Thoracic aorta (tissue), 2 donors: ENCODE data around the gene MARS2. TPM values are rescaled to one million over a fixed set of nuclear protein-coding genes. Genes with fewer than 3 reads are reported as not detected.

Experiments
- ATAC-seq: fragments of 150-250 bp; one replicate; pipeline ENCODE4 v1.8.0; 2017; ENCODE audit warnings: low read depth; ENCODE audit not compliant: insufficient number of reproducible peaks, low FRiP score
- DNase-seq: peaks from one replicate; pipeline ENCODE4 v3.0.0-alpha.2; 2020; ENCODE audit warnings: low spot score
- H3K27ac ChIP-seq, 2 donors: fragments of 200-600 bp; sonication (generic); 1 replicate in 1 of 2; 2 replicates in 1 of 2; pipeline ENCODE4 v1.5.1; 2016; ENCODE audit warnings: mild to moderate bottlenecking in 2 of 2, moderate library complexity in 2 of 2
- H3K27me3 ChIP-seq: fragments of 200-600 bp; sonication (generic); replicated peaks from 2 replicates; pipeline ENCODE4 v1.6.0; 2016; ENCODE audit warnings: mild to moderate bottlenecking; ENCODE audit not compliant: insufficient read depth
- H3K36me3 ChIP-seq: fragments of 200-600 bp; sonication (generic); one replicate; pipeline ENCODE4 v1.5.1; 2016
- H3K4me1 ChIP-seq, 2 donors: fragments of 200-600 bp; sonication (generic); 1 replicate in 1 of 2; 2 replicates in 1 of 2; pipeline versions ENCODE4 v1.5.1 to v1.6.0; 2016; ENCODE audit warnings: low read depth in 2 of 2, mild to moderate bottlenecking in 1 of 2; ENCODE audit not compliant: control insufficient read depth in 1 of 2
- H3K4me3 ChIP-seq: fragments of 200-600 bp; sonication (generic); 2 replicates; pipeline ENCODE4 v1.5.1; 2016; ENCODE audit warnings: mild to moderate bottlenecking
- H3K9me3 ChIP-seq: fragments of 200-600 bp; sonication (generic); 2 replicates; pipeline ENCODE4 v1.5.1; 2016
- total RNA-seq, 2 donors: library from RNA; depleted of rRNA; stranded (reverse); fragments of >200 nt; gene quantifications; one replicate each; pipeline versions ENCODE4 v1.1.0 to v1.2.3, GENCODE V29; 2016
- TF ChIP-seq, protein P1 (sequence below): fragments of 200-600 bp; sonication (generic); IDR thresholded peaks from one replicate; pipeline ENCODE4 v1.5.1; 2019; ENCODE audit warnings: antibody characterized with exemption

MARS2 gene
- total RNA-seq, 2 donors from 2014 or later = 1.5 to 12.3 TPM

DNA sequence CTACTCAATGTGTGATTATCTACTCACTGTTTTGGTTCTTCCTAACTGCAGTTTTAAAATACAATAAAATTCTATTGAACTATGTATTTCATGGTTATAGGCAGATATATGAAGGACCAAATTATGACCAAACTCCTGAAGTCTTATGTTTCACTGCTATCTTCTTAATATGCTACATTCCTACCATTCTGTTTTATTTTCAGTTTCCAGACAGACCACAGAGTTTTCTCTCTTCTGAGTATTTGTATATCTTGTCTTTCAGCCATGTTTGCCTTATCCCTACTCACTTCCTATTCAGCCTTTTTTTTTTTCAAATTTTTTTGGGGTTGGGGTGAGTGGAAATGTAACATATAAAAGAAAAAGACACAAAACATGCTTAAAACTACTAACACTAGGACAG, 36.1 kb upstream of the MARS2 start:
- Histone ChIP-seq H3K27ac (no peak overlapping the region), H3K27me3 (no peaks in the 10 kb centered on the region), H3K36me3 (no peaks in the 10 kb centered on the region), H3K4me1 (peaks cover 0 to 12% of the 10 kb centered on the region in 2 donors), H3K4me3 (no peak overlapping the region), H3K9me3 (peaks cover 23% of the 10 kb centered on the region)
- DNase-seq (no peak), ATAC-seq (no peak)
- TF ChIP-seq, protein P1, sequence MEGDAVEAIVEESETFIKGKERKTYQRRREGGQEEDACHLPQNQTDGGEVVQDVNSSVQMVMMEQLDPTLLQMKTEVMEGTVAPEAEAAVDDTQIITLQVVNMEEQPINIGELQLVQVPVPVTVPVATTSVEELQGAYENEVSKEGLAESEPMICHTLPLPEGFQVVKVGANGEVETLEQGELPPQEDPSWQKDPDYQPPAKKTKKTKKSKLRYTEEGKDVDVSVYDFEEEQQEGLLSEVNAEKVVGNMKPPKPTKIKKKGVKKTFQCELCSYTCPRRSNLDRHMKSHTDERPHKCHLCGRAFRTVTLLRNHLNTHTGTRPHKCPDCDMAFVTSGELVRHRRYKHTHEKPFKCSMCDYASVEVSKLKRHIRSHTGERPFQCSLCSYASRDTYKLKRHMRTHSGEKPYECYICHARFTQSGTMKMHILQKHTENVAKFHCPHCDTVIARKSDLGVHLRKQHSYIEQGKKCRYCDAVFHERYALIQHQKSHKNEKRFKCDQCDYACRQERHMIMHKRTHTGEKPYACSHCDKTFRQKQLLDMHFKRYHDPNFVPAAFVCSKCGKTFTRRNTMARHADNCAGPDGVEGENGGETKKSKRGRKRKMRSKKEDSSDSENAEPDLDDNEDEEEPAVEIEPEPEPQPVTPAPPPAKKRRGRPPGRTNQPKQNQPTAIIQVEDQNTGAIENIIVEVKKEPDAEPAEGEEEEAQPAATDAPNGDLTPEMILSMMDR = no peak

DNA sequence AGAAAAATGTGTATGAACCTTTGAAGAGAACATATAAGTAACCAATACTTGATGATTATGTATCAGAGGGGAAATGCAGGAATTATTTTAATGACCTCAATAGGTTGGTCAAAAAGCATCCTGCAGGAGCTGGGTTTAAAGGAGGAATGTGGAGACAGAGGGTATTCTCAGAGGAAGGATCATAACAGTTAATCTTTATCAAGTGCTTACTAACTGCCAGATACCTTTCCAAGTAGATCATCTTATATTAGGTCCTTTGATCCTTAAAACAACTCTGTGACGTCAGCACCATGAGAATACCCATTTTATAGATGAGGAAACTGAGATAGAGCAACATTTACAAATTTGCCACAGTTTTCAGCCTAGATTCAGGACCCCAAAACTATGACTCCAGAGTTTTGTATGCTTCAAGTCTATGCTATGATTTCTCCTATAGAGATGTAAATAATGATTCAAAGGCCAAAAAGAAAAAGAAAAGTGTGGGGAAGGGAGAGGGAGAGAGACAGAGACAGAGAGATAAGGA, 32.7 kb upstream of the MARS2 start:
- H3K9me3 ChIP-seq = peaks cover under 1% of the 10 kb centered on the region
- H3K36me3 ChIP-seq = no peaks in the 10 kb centered on the region
- no peak overlapping the region for H3K4me3 ChIP-seq
- H3K4me1 ChIP-seq = peaks cover 0 to 22% of the 10 kb centered on the region in 2 donors
- TF ChIP-seq, protein P1 = no peak
- ATAC-seq (no peak), DNase-seq (no peak)
- H3K27me3 ChIP-seq = no peaks in the 10 kb centered on the region
- no peak overlapping the region for H3K27ac ChIP-seq

DNA sequence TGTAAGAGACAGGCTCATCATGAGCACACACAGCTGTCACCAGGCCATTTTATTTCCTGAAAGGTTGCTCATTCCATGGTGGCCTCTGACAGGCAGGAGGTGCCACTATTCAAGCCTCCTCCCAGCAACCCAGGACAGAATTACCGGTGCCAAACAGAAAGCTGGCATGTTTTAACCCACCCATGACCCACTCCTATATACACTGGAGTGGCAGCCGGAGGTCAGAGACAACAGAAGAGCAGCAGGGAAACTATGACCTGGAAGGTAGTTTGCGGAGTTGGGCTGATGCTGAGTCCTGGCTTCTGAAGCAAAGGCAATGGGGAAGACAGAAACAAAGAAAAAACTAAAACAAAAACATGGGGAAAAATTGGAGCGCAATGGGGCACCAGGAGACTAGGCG, 32.1 kb upstream of the MARS2 start:
- H3K4me1 ChIP-seq = peaks cover 0 to 22% of the 10 kb centered on the region in 2 donors

DNA sequence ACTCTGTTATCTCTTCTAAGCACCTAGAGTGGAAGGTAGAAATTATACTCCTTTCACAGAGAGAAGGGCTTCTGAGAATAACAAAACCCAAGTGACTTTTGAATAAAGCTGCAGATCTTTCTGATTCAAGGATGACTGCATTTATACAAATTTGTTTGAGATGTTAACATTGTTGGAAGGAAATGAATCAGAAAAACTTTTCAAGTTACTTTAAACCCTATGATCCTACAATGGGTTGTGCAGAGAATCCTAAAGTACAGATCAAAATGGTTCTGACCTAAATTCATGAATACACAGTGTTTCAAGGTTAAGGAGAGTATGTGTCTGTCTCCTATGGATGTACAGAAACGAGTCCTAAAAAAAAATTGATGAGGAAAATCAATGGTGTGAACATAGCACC, 31.6 kb upstream of the MARS2 start:
- no peaks in the 10 kb centered on the region for H3K9me3 ChIP-seq
- H3K27ac ChIP-seq = no peak overlapping the region
- no peaks in the 10 kb centered on the region for H3K27me3 ChIP-seq
- DNase-seq (no peak), ATAC-seq (no peak)
- peaks cover 0 to 22% of the 10 kb centered on the region in 2 donors for H3K4me1 ChIP-seq
- TF ChIP-seq, protein P1 = no peak
- H3K36me3 ChIP-seq = no peaks in the 10 kb centered on the region
- peak overlapping the region; percentile 84 for H3K4me3 ChIP-seq

More for the DNA sequence above, 32.1 kb upstream of the MARS2 start:
- Histone ChIP-seq H3K4me3 (peak overlapping the region; percentile 84), H3K36me3 (no peaks in the 10 kb centered on the region), H3K27me3 (no peaks in the 10 kb centered on the region), H3K27ac (no peak overlapping the region), H3K9me3 (no peaks in the 10 kb centered on the region)
- DNase-seq (no peak), ATAC-seq (no peak)
- TF ChIP-seq, protein P1 = no peak

DNA sequence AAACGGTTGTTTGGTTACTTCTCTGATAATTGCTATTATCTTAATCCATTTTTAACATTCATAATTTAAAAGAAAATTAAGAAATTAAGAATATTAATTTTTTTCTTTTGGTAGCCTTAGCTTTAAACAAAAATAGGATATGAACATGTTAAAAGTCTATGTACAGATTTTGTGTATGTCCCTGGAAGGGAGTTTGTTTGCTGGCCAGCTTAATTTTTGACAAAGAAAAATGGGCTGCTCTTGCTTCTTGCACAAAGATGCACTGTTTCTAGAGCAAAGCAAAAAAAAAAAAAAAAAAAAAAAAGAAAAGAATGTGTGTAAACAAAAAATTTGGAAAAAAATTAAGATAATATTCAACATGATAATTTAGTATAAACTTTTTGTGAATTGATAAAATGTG, 31.1 kb upstream of the MARS2 start:
- peak overlapping the region; percentile 84 for H3K4me3 ChIP-seq
- no peaks in the 10 kb centered on the region for H3K9me3 ChIP-seq
- no peak overlapping the region for H3K27ac ChIP-seq
- H3K4me1 ChIP-seq = peaks cover 0 to 22% of the 10 kb centered on the region in 2 donors
- TF ChIP-seq, protein P1 = no peak
- ATAC-seq = no peak
- no peak for DNase-seq
- no peaks in the 10 kb centered on the region for H3K27me3 ChIP-seq
- no peaks in the 10 kb centered on the region for H3K36me3 ChIP-seq
